Stomach (tissue), 4 donors: ENCODE measurements around the gene NFATC2.

Source experiments
- CTCF ChIP-seq, 7 experiments: fragments of 450-650 bp in 4 of 7; fragments of 200-600 bp in 3 of 7; sonication (generic) in 3 of 7; IDR thresholded peaks; one replicate each; pipeline ENCODE4 v1.5.1; 2016 to 2019; ENCODE audit warnings: antibody characterized with exemption in 7 of 7, control low read depth in 2 of 7, mild to moderate bottlenecking in 1 of 7
- POLR2AphosphoS5 ChIP-seq, 3 donors: sonication (generic); formaldehyde crosslinking; IDR thresholded peaks; one replicate each; pipeline ENCODE4 v1.6.1; 2016; ENCODE audit warnings: antibody characterized with exemption in 3 of 3

DNA sequence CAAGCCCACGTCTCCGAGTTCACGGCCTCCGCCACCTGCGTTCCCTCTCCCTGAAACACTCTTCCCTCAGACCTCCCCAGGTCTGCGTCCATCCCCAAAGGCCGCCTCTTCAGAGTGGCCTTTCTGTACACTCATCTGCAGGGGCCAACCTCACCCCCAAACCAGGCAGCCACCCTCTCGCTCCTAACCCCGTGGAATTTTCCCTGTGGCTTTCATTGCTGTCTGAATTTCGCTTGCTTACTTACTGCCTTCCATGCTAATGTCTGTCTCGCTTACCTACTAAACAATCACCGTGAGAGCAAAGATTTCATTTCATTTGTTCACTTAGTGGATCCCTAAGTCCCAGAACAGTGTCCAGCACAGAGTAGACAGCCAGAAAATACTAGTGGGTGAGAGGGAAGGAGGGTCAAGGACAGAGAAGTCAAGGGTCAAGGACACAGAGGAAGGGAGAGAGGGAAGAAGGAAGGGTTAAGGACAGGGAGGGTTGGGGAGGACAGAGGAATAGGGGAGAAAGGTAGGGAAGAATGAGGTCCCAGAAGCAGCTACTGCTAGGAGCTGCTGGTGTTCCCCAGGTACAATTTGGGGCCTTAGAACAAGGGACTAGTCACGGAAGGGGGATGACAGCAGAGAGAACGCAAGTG is 114.7 kb downstream of the NFATC2 start:
- TF ChIP-seq POLR2AphosphoS5 (IDR thresholded peaks at IDR 0.05): no peak
- no peak for TF ChIP-seq CTCF (IDR thresholded peaks at IDR 0.05)
